ENCODE data around the gene MUC2. TPM values are rescaled to one million over a fixed set of nuclear protein-coding genes. Genes with fewer than 3 reads are reported as not detected.

MUC2 gene
- total RNA-seq, 1 experiment from 2014 or later, result not detected

DNA sequence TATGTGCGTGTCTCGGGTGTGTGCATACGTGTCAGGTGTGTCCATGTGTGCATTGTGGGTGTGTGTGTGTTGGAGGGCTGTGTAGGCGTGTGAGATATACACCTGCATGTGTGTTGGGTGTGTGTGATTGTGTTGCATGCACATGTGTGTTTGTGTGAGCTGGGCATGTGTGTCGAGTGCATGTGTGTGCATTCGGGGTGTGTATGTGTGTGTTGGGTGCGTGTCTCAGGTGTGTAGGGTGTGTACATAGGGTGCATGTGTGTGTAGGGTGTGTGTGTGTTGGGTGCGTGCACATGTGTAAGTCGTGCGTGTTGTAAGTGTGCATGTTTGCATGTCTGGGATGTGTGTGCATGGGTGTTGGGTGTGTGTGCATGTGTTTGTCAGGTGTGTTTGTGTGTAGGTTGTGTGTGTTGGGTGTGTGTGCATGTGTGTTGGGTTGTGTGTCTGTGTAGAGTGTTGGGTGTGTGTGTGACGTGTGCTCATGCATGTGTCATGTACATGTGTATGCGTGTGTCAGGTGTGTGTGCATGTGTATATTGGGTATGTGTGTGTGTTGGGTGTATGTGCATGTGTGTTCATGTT is 42.3 kb upstream of the MUC2 start:
- H3K27ac ChIP-seq (ENCODE audit: low read depth, low read length, poor library complexity, severe bottlenecking), result no peak overlapping the region
- POLR2A ChIA-PET (ENCODE audit: low non-redundant PET), result no interaction called here
- no peaks in the 10 kb centered on the region for H3K9me3 ChIP-seq (ENCODE audit: low read depth, low read length, poor library complexity, severe bottlenecking)
- no TSS peak for BruUV-seq (replicated peaks)
- intact Hi-C loops (cut with micrococcal nuclease; ENCODE audit: unreplicated experiment), result no loop called here
- H3K36me3 ChIP-seq (ENCODE audit: insufficient read depth, low read length, poor library complexity, severe bottlenecking), result no peaks in the 10 kb centered on the region
- TF ChIP-seq, protein P1, sequence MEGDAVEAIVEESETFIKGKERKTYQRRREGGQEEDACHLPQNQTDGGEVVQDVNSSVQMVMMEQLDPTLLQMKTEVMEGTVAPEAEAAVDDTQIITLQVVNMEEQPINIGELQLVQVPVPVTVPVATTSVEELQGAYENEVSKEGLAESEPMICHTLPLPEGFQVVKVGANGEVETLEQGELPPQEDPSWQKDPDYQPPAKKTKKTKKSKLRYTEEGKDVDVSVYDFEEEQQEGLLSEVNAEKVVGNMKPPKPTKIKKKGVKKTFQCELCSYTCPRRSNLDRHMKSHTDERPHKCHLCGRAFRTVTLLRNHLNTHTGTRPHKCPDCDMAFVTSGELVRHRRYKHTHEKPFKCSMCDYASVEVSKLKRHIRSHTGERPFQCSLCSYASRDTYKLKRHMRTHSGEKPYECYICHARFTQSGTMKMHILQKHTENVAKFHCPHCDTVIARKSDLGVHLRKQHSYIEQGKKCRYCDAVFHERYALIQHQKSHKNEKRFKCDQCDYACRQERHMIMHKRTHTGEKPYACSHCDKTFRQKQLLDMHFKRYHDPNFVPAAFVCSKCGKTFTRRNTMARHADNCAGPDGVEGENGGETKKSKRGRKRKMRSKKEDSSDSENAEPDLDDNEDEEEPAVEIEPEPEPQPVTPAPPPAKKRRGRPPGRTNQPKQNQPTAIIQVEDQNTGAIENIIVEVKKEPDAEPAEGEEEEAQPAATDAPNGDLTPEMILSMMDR (conservative IDR thresholded peaks at IDR 0.05; ENCODE audit: low read depth, low read length), result no peak
- no peak for TF ChIP-seq EZH2 (IDR thresholded peaks at IDR 0.05; ENCODE audit: borderline replicate concordance, low read depth, low read length, poor library complexity, severe bottlenecking)
- CTCF ChIA-PET, result no interaction called here
- no peaks in the 10 kb centered on the region for H3K27me3 ChIP-seq (replicated peaks; ENCODE audit: insufficient read depth, low read depth, low read length, poor library complexity)
- no peak overlapping the region for H3K4me3 ChIP-seq (ENCODE audit: low read depth, low read length, poor library complexity, severe bottlenecking)
- no peaks in the 10 kb centered on the region for H3K4me1 ChIP-seq (ENCODE audit: insufficient read depth, low read length, poor library complexity, severe bottlenecking)
- DNase-seq (ENCODE audit: low spot score), result no peak

DNA sequence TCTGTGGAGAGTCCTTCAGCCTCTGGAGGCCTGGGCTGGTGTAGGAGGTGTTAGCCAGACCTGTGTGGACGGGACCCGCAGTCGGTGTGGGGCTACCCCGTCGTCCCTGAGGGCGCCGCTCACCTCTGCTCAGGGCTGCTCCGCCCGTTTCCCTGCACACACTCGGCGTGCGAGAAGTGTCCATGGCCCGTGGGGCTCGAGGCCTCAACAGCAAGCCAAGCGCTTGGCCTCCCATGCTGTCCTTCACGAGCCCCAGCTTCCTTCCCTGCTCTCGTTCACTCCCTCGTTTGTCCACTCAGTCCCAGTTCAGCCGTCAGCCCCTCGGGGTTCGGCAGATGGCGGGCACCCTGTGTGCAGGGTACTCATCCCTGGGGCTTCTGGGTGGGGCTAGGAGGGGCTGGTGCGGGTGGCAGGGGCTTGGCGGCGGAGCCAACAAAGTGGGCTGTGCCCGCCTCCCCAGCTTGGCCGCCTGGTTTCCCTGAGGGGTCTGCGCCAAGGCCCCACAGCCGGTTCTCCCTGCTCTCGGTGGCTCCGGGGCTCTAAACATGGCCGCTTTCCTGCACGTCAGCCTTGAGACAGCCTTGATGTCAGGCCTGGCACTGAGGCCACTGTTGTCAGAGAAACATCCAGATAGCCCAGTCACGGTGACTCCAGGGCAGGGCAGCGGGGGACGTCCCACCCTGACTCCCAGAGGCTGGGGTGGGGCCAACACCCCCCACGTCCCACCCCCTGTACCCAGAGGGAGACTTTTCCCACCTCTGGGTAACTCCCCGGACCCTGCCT is 41.5 kb upstream of the MUC2 start:
- H3K4me1 ChIP-seq (ENCODE audit: insufficient read depth, low read length, poor library complexity, severe bottlenecking), result no peaks in the 10 kb centered on the region
- DNase-seq (ENCODE audit: low spot score), result no peak
- BruUV-seq (replicated peaks), result no TSS peak
- TF ChIP-seq, protein P1 (conservative IDR thresholded peaks at IDR 0.05; ENCODE audit: low read depth, low read length), result no peak
- TF ChIP-seq EZH2 (IDR thresholded peaks at IDR 0.05; ENCODE audit: borderline replicate concordance, low read depth, low read length, poor library complexity, severe bottlenecking), result no peak
- no peaks in the 10 kb centered on the region for H3K36me3 ChIP-seq (ENCODE audit: insufficient read depth, low read length, poor library complexity, severe bottlenecking)
- H3K27ac ChIP-seq (ENCODE audit: low read depth, low read length, poor library complexity, severe bottlenecking), result no peak overlapping the region
- H3K4me3 ChIP-seq (ENCODE audit: low read depth, low read length, poor library complexity, severe bottlenecking), result no peak overlapping the region
- intact Hi-C loops (cut with micrococcal nuclease; ENCODE audit: unreplicated experiment), result no loop called here
- ChIA-PET CTCF (no interaction called here), POLR2A (ENCODE audit: low non-redundant PET) (no interaction called here)
- H3K27me3 ChIP-seq (replicated peaks; ENCODE audit: insufficient read depth, low read depth, low read length, poor library complexity), result no peaks in the 10 kb centered on the region
- H3K9me3 ChIP-seq (ENCODE audit: low read depth, low read length, poor library complexity, severe bottlenecking), result no peaks in the 10 kb centered on the region

DNA sequence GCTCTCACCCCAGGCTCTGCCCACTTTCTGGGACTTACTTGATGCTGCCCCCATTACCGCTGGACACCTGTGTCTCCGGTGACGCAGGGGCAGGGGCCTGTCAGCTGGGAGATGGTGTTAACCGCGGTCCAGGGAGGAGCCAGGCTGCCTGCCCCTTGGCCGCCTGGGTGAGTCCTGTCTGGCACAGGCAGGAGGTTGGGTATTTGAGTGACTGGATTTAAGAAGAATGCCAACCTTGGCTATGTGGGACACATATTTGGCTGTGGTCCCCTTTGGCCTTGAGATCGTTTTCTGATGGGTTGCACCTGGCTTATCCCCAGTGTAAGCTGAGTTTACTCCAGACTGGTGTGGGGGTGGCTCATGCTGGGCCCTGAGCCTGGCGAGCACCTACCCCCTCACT is 40.7 kb upstream of the MUC2 start:
- intact Hi-C loops (cut with micrococcal nuclease; ENCODE audit: unreplicated experiment), result no loop called here
- H3K27me3 ChIP-seq (replicated peaks; ENCODE audit: insufficient read depth, low read depth, low read length, poor library complexity), result no peaks in the 10 kb centered on the region
- no peak for DNase-seq (ENCODE audit: low spot score)
- no TSS peak for BruUV-seq (replicated peaks)
- no peak overlapping the region for H3K4me3 ChIP-seq (ENCODE audit: low read depth, low read length, poor library complexity, severe bottlenecking)
- ChIA-PET CTCF (no interaction called here), POLR2A (ENCODE audit: low non-redundant PET) (no interaction called here)
- no peak overlapping the region for H3K27ac ChIP-seq (ENCODE audit: low read depth, low read length, poor library complexity, severe bottlenecking)
- TF ChIP-seq, protein P1 (conservative IDR thresholded peaks at IDR 0.05; ENCODE audit: low read depth, low read length), result no peak
- no peak for TF ChIP-seq EZH2 (IDR thresholded peaks at IDR 0.05; ENCODE audit: borderline replicate concordance, low read depth, low read length, poor library complexity, severe bottlenecking)
- no peaks in the 10 kb centered on the region for H3K9me3 ChIP-seq (ENCODE audit: low read depth, low read length, poor library complexity, severe bottlenecking)
- H3K36me3 ChIP-seq (ENCODE audit: insufficient read depth, low read length, poor library complexity, severe bottlenecking), result no peaks in the 10 kb centered on the region
- H3K4me1 ChIP-seq (ENCODE audit: insufficient read depth, low read length, poor library complexity, severe bottlenecking), result no peaks in the 10 kb centered on the region
